Osteoblast (primary cell): ENCODE results near the gene ETFA. TPM values are rescaled to one million over a fixed set of nuclear protein-coding genes. Genes with fewer than 3 reads are reported as not detected.

ENCODE experiments used
- DNase-seq: peaks from one replicate; pipeline ENCODE4 v3.0.0; 2011; ENCODE audit warnings: low spot score, mixed read lengths; ENCODE audit not compliant: insufficient read length; ENCODE audit errors: missing footprints
- H2AFZ ChIP-seq: 2 replicates; pipeline ENCODE4 v1.6.0; 2011; ENCODE audit warnings: mild to moderate bottlenecking, low read length
- H3K27ac ChIP-seq: 2 replicates; pipeline ENCODE4 v1.5.1; 2011; ENCODE audit warnings: mild to moderate bottlenecking, low read depth, low read length, moderate library complexity
- H3K27me3 ChIP-seq: 2 replicates; pipeline ENCODE4 v1.6.0; 2012; ENCODE audit warnings: mild to moderate bottlenecking, control low read depth, inconsistent platforms, low read length, moderate library complexity; ENCODE audit not compliant: insufficient read depth
- H3K36me3 ChIP-seq: 2 replicates; pipeline ENCODE4 v1.5.1; 2011; ENCODE audit warnings: mild to moderate bottlenecking, low read length, control low read depth, moderate library complexity; ENCODE audit not compliant: insufficient read depth
- H3K4me1 ChIP-seq: 2 replicates; pipeline ENCODE4 v1.5.1; 2011; ENCODE audit warnings: mild to moderate bottlenecking, low read length, control low read depth, moderate library complexity; ENCODE audit not compliant: insufficient read depth
- H3K4me2 ChIP-seq: 2 replicates; pipeline ENCODE4 v1.6.0; 2011; ENCODE audit warnings: mild to moderate bottlenecking, low read length; ENCODE audit not compliant: insufficient read depth
- H3K4me3 ChIP-seq: fragments of 200-600 bp; sonication (generic); 3 replicates; pipeline ENCODE4 v1.5.1; 2012; ENCODE audit warnings: mild to moderate bottlenecking, low read length, inconsistent platforms; ENCODE audit not compliant: insufficient read depth
- H3K79me2 ChIP-seq: 2 replicates; pipeline ENCODE4 v1.6.0; 2012; ENCODE audit warnings: mild to moderate bottlenecking, low read length, control low read depth, inconsistent platforms; ENCODE audit not compliant: insufficient read depth
- H3K9me3 ChIP-seq: 2 replicates; pipeline ENCODE4 v1.5.1; 2011; ENCODE audit warnings: low read depth, low read length, control low read depth
- H4K20me1 ChIP-seq: 2 replicates; pipeline ENCODE4 v1.6.0; 2012; ENCODE audit warnings: mild to moderate bottlenecking, low read length, control low read depth; ENCODE audit not compliant: insufficient read depth
- total RNA-seq: library from RNA; depleted of rRNA; stranded (reverse); fragments of >200 nt; gene quantifications from 2 replicates; pipeline ENCODE4 v1.2.3, GENCODE V29; 2012
- TF ChIP-seq, protein P1 (sequence below): IDR thresholded peaks from 2 replicates; pipeline ENCODE4 v1.5.1; 2011; ENCODE audit warnings: mild to moderate bottlenecking, low read depth, low read length, moderate library complexity; ENCODE audit errors: extremely low read depth

The ETFA gene
- total RNA-seq, 1 donor = 85.0 TPM

DNA sequence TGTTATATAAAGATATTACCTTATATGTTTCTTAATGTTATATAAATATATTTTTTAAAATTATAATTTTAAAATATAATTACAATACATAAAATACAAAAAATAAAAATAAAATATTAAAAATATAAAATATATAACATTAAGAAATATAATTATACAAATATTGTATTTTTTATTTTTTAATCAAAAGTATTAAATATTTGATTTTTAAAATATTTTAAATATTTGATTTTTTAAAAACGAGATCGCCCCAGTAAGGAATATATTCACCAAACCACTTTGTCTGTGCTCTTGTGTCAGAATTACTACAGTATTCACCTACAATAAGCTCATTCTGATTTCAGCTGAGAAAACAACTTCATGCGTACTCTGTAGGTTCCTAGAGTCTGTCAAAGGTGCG lies 89.1 kb downstream of the ETFA start:
- no peaks in the 10 kb centered on the region for H3K79me2 ChIP-seq
- no peak overlapping the region for H3K27ac ChIP-seq
- no peak for DNase-seq
- no peak overlapping the region for H2AFZ ChIP-seq
- H3K27me3 ChIP-seq = no peaks in the 10 kb centered on the region
- H3K4me2 ChIP-seq = no peak overlapping the region
- peaks cover 9% of the 10 kb centered on the region for H3K36me3 ChIP-seq
- no peaks in the 10 kb centered on the region for H3K9me3 ChIP-seq
- peaks cover 4% of the 10 kb centered on the region for H3K4me1 ChIP-seq
- no peak overlapping the region for H3K4me3 ChIP-seq
- TF ChIP-seq, protein P1, sequence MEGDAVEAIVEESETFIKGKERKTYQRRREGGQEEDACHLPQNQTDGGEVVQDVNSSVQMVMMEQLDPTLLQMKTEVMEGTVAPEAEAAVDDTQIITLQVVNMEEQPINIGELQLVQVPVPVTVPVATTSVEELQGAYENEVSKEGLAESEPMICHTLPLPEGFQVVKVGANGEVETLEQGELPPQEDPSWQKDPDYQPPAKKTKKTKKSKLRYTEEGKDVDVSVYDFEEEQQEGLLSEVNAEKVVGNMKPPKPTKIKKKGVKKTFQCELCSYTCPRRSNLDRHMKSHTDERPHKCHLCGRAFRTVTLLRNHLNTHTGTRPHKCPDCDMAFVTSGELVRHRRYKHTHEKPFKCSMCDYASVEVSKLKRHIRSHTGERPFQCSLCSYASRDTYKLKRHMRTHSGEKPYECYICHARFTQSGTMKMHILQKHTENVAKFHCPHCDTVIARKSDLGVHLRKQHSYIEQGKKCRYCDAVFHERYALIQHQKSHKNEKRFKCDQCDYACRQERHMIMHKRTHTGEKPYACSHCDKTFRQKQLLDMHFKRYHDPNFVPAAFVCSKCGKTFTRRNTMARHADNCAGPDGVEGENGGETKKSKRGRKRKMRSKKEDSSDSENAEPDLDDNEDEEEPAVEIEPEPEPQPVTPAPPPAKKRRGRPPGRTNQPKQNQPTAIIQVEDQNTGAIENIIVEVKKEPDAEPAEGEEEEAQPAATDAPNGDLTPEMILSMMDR = no peak
- peaks cover 7% of the 10 kb centered on the region for H4K20me1 ChIP-seq

DNA sequence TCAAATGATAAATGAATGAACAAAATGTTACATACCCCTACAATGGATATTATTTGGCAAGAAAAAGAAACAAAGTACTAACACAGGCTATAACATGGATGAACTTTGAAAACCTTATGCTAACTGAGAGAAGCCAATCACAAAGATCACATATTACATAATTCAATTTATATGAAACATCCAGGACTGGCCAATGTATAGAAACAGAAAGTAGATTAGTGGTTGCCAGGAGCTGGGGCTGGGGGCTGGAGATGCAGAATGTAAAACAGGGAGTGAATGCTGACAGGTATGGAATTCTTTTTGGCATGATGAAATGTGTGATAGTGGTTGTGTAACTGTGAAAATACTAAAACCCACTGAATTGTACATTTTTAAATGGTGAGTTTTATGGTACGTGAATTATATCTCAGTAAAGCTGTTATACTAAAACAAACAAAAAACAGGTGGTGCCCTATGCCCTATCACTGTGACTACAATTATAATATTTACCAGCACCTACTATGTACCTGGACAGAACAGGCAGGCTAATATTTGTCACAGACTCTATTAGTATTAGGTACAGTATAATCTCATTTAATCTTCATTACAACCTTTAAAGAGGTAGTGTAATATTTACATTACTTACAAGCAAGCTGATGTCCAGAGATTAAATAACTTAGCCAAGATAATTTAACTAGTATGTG lies 90.0 kb downstream of the ETFA start:
- no peak overlapping the region for H3K4me2 ChIP-seq
- TF ChIP-seq, protein P1 = no peak
- H3K9me3 ChIP-seq = no peaks in the 10 kb centered on the region
- no peak overlapping the region for H3K4me3 ChIP-seq
- peaks cover 9% of the 10 kb centered on the region for H3K36me3 ChIP-seq
- H4K20me1 ChIP-seq = peaks cover 11% of the 10 kb centered on the region
- no peaks in the 10 kb centered on the region for H3K79me2 ChIP-seq
- no peak overlapping the region for H2AFZ ChIP-seq
- peaks cover 7% of the 10 kb centered on the region for H3K4me1 ChIP-seq
- H3K27ac ChIP-seq = no peak overlapping the region
- H3K27me3 ChIP-seq = no peaks in the 10 kb centered on the region
- DNase-seq = no peak

DNA sequence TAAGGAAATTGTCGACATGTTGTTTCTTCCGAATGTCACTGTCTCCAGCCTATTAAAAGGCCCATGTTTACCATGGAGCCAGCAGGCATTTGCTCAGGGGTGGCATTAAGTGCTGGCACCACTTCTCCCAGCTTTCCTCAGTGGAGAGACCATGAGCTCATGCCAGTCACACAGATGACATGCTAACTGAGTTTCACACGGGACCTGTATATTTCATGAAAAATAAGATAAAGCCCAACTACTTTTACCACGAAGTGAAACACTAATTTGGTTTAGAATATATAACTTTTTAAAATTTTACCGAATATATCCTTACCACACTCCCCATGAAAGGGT lies 93.4 kb downstream of the ETFA start:
- TF ChIP-seq, protein P1 = no peak
- H3K4me2 ChIP-seq = no peak overlapping the region

DNA sequence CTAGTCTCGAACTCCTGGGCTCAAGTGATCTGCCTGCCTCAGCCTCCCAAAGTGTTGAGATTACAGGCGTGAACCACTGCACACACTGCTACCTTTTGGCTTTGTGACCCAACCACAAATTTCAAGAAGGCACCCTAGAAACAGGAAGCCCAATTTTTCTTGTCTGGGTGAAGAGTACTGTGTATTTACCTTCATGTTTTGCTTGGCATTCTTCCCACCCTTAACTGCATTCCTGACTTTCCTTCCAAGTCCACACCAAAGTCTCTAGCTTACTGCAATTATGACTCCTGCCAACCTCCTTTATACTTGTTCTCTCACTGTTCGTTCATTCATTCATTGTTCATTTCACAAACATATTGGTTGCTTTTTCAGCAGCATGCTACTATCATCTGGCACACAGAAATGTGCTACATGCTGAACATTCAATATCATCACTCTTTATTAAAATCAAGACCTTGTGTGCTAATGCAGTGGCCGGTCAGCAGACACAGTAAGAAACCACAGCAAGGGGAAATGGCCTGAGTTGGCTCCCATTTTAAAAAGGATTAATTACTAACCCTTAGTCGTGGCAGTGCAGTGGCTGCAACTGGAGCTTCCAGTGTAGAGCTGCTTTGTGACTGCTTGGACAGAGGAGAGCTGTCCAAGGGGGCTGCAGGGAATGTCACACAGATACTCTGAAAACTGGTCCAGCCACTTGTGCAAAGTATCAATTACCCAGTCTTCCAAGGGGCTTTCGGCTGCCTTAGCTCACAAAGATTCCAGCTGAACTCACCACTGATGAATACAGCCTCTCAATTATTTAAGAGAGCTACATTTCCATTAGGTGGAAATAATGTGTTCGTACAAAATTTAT lies 94.0 kb downstream of the ETFA start:
- TF ChIP-seq, protein P1 = no peak
- Histone ChIP-seq H2AFZ (no peak overlapping the region), H3K27me3 (no peaks in the 10 kb centered on the region), H3K4me2 (no peak overlapping the region), H4K20me1 (peaks cover 13% of the 10 kb centered on the region), H3K9me3 (no peaks in the 10 kb centered on the region), H3K36me3 (peaks cover 20% of the 10 kb centered on the region), H3K27ac (no peak overlapping the region), H3K79me2 (no peaks in the 10 kb centered on the region), H3K4me1 (peaks cover 7% of the 10 kb centered on the region), H3K4me3 (no peak overlapping the region)
- DNase-seq = no peak

More for the DNA sequence above, 93.4 kb downstream of the ETFA start:
- H3K4me3 ChIP-seq = no peak overlapping the region
- H3K27me3 ChIP-seq = no peaks in the 10 kb centered on the region
- H2AFZ ChIP-seq = no peak overlapping the region
- no peaks in the 10 kb centered on the region for H3K79me2 ChIP-seq
- DNase-seq = no peak
- no peak overlapping the region for H3K27ac ChIP-seq
- peaks cover 7% of the 10 kb centered on the region for H3K4me1 ChIP-seq
- peaks cover 20% of the 10 kb centered on the region for H3K36me3 ChIP-seq
- H3K9me3 ChIP-seq = no peaks in the 10 kb centered on the region
- H4K20me1 ChIP-seq = peaks cover 13% of the 10 kb centered on the region
